RWPE2 (cell line): ENCODE measurements around the gene KSR2.

Source experiments
- ATAC-seq: fragments of 200-7000 bp; cut with Tn5 transposase; 3 replicates; pipeline ENCODE4 v1.9.1; 2021; ENCODE audit warnings: low read depth
- DNase-seq: peaks from one replicate; pipeline ENCODE4 v3.0.0-alpha.2; 2020; ENCODE audit warnings: low spot score
- H3K27ac ChIP-seq: fragments of 450-650 bp; 2 replicates; pipeline ENCODE4 v1.5.1; 2017; ENCODE audit warnings: mild to moderate bottlenecking; ENCODE audit not compliant: poor library complexity, severe bottlenecking
- H3K27me3 ChIP-seq: fragments of 250-450 bp; sonication (Bioruptor Pico); 2 replicates; pipeline ENCODE4 v1.5.1; 2021; ENCODE audit warnings: mild to moderate bottlenecking, moderate library complexity; ENCODE audit not compliant: insufficient read depth, poor library complexity, severe bottlenecking
- H3K36me3 ChIP-seq: fragments of 250-450 bp; sonication (Bioruptor Pico); 2 replicates; pipeline ENCODE4 v1.5.1; 2020; ENCODE audit warnings: low read depth, mild to moderate bottlenecking, moderate library complexity
- H3K4me1 ChIP-seq: fragments of 250-450 bp; sonication (Bioruptor Pico); 2 replicates; pipeline ENCODE4 v1.5.1; 2021; ENCODE audit warnings: mild to moderate bottlenecking, moderate library complexity; ENCODE audit not compliant: insufficient read depth, poor library complexity, severe bottlenecking
- H3K4me3 ChIP-seq: fragments of 250-450 bp; sonication (Bioruptor Pico); 2 replicates; pipeline ENCODE4 v1.5.1; 2021; ENCODE audit warnings: mild to moderate bottlenecking, moderate library complexity; ENCODE audit not compliant: severe bottlenecking
- H3K9me3 ChIP-seq: fragments of 250-450 bp; sonication (Bioruptor Pico); 2 replicates; pipeline ENCODE4 v1.5.1; 2021; ENCODE audit warnings: mild to moderate bottlenecking, moderate library complexity; ENCODE audit not compliant: severe bottlenecking
- TF ChIP-seq, protein P1 (sequence below): fragments of 450-650 bp; IDR thresholded peaks from one replicate; pipeline ENCODE4 v1.5.1; 2017; ENCODE audit warnings: mild to moderate bottlenecking, moderate library complexity; ENCODE audit not compliant: poor library complexity, severe bottlenecking

KSR2 gene

GRCh38 chr12:117963836-117964235 is 5.0 kb downstream of the KSR2 start:
- no peak for DNase-seq
- H3K27me3 ChIP-seq, result no peaks in the 10 kb centered on the region
- H3K4me3 ChIP-seq, result no peak overlapping the region
- TF ChIP-seq, protein P1, sequence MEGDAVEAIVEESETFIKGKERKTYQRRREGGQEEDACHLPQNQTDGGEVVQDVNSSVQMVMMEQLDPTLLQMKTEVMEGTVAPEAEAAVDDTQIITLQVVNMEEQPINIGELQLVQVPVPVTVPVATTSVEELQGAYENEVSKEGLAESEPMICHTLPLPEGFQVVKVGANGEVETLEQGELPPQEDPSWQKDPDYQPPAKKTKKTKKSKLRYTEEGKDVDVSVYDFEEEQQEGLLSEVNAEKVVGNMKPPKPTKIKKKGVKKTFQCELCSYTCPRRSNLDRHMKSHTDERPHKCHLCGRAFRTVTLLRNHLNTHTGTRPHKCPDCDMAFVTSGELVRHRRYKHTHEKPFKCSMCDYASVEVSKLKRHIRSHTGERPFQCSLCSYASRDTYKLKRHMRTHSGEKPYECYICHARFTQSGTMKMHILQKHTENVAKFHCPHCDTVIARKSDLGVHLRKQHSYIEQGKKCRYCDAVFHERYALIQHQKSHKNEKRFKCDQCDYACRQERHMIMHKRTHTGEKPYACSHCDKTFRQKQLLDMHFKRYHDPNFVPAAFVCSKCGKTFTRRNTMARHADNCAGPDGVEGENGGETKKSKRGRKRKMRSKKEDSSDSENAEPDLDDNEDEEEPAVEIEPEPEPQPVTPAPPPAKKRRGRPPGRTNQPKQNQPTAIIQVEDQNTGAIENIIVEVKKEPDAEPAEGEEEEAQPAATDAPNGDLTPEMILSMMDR, result no peak
- peaks cover 5% of the 10 kb centered on the region for H3K4me1 ChIP-seq
- no peak overlapping the region for H3K27ac ChIP-seq
- H3K36me3 ChIP-seq, result no peaks in the 10 kb centered on the region
- no peaks in the 10 kb centered on the region for H3K9me3 ChIP-seq
- no peak for ATAC-seq

DNA sequence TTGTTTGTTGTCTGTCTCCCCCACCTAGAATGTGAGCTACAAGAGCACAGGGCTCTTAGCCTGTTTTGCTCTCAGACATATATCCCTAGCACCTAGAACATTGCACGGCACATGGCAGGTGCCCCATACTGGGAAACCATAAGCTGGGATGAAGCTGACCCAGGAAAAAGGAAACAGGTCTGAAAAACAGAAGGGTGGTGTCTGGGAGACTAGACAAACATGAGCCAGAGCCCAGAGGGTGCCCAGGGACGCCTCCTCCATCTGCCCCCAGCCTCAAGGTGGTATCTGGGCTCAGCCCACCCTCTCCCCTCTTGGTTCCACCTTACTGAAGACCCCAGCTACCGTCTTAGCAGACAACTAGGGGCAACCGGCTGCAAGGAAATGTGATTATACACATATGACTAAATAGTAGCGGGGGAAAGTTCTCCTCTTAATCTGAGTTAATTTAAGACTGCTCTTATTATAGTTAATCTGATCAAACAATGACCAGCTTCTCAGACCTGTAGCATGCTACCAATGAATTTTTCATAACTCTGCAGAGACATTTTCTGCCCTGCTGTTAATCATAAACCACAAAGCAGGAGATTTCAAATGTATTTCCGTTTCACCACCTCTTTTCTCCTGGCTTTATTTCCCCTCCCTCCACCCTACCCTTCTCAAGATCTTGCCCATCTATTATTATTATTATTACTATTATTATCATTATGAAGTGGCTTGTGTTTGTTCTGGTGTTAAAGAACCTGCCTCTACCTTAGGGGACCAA is 31.9 kb downstream of the KSR2 start:
- Histone ChIP-seq H3K27me3 (no peaks in the 10 kb centered on the region), H3K4me1 (no peaks in the 10 kb centered on the region), H3K4me3 (no peak overlapping the region), H3K36me3 (no peaks in the 10 kb centered on the region), H3K27ac (no peak overlapping the region), H3K9me3 (no peaks in the 10 kb centered on the region)
- ATAC-seq (no peak), DNase-seq (no peak)
- TF ChIP-seq, protein P1, result no peak

GRCh38 chr12:117933545-117933944 is 35.2 kb downstream of the KSR2 start:
- Histone ChIP-seq H3K9me3 (no peaks in the 10 kb centered on the region), H3K27ac (no peak overlapping the region), H3K4me1 (no peaks in the 10 kb centered on the region), H3K4me3 (no peak overlapping the region), H3K36me3 (no peaks in the 10 kb centered on the region), H3K27me3 (no peaks in the 10 kb centered on the region)
- ATAC-seq, result no peak
- TF ChIP-seq, protein P1, result no peak
- DNase-seq, result no peak

DNA sequence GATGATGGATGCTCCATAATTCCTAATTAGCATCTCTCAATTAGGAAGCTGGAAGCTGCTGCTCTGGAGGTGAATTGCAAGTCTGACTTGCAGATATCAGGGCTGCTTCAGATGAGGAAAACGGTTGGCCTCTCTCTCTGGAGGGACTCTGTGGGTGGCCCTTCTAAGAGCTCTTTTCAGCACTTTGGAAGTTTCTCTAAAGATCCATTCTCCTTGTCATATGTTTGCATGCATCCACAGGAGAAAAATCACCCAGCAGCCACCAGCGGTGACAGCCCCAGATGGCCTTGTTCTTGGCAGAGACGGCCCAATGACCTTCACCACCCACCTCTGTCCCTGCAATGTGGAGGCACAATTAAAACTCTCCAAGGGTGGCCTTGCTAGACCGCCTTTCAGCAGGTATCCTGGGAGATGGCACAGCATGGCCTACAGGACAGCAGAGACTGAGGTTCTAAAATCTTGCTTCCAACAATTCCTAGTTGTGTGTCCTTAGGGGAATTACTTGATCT is 42.3 kb downstream of the KSR2 start:
- H3K4me1 ChIP-seq, result no peaks in the 10 kb centered on the region
- DNase-seq (no peak), ATAC-seq (no peak)
- no peaks in the 10 kb centered on the region for H3K36me3 ChIP-seq
- peaks cover 2% of the 10 kb centered on the region for H3K27me3 ChIP-seq
- TF ChIP-seq, protein P1, result no peak
- no peak overlapping the region for H3K4me3 ChIP-seq
- no peaks in the 10 kb centered on the region for H3K9me3 ChIP-seq
- H3K27ac ChIP-seq, result no peak overlapping the region
